22Rv1 (cell line): ENCODE measurements around the gene PXYLP1.

Experiments used
- ZFX ChIP-seq: fragments of 450-650 bp; IDR thresholded peaks from 2 replicates; pipeline ENCODE4 v1.6.1; 2017; ENCODE audit warnings: antibody characterized with exemption, borderline replicate concordance
- TF ChIP-seq, protein P1 (sequence below): fragments of 450-650 bp; IDR thresholded peaks from 2 replicates; pipeline ENCODE4 v1.5.1; 2017; ENCODE audit warnings: mild to moderate bottlenecking

DNA sequence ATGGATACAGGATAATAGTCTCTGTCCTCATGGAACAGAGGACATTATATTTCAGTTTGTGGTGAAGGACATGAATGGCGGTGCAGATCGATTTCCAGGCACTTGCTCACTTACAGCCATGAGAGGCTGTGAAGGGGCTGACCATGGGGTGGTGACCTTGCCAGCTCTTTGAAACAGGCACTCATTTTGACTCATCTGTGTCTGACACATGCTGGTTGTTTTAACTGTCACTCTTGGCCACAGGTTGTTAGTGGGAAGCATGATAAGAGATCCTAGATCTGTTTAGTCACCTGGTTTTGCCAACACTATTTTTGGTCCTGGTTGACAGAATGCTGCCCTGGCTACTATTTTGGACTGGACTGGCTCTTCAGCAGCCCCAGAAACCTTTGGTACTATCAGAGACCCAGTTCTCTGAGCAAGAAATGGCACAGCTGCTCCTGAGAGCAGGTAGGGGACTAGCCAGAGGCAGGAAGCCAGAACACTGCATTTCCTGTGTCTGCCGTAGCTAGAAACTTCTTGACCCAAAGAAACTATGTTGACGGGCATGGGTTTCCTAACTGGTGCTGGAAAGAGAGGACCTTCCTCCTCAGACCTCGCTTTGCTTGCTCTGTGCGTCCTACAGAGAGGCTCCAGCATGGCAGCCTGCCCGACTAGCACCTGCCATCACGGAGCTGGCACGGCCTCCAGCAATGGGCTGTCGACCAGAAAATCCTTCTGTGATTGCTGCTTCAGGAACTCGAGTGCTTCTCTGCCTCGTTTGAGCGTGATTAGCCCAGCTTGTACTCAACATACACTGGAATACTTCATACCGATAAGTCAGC, 6.3 kb downstream of the PXYLP1 start:
- TF ChIP-seq, protein P1, sequence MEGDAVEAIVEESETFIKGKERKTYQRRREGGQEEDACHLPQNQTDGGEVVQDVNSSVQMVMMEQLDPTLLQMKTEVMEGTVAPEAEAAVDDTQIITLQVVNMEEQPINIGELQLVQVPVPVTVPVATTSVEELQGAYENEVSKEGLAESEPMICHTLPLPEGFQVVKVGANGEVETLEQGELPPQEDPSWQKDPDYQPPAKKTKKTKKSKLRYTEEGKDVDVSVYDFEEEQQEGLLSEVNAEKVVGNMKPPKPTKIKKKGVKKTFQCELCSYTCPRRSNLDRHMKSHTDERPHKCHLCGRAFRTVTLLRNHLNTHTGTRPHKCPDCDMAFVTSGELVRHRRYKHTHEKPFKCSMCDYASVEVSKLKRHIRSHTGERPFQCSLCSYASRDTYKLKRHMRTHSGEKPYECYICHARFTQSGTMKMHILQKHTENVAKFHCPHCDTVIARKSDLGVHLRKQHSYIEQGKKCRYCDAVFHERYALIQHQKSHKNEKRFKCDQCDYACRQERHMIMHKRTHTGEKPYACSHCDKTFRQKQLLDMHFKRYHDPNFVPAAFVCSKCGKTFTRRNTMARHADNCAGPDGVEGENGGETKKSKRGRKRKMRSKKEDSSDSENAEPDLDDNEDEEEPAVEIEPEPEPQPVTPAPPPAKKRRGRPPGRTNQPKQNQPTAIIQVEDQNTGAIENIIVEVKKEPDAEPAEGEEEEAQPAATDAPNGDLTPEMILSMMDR: no peak
- no peak for TF ChIP-seq ZFX
